Fibroblast of skin of right biceps (primary cell): ENCODE results near the gene PXMP4.
A peak's percentile ranks its signal among the peaks of the same experiment; 100 is the strongest.

Source experiments
- DNase-seq: peaks from one replicate; pipeline ENCODE4 v3.0.0-alpha.2; 2013

Gene PXMP4

GRCh38 chr20:33731693-33732165 lies 11.6 kb upstream of the PXMP4 start, which contains the start of gene ZNF341:
ZNF341 (plus strand) TSS chr20:33731996; CDS start chr20:33732022, 26 bp downstream.
- peak; percentile 89 for DNase-seq

GRCh38 chr20:33730946-33731692 lies 11.0 kb upstream of the PXMP4 start:
- DNase-seq, result no peak

- DNase-seq, result no peak
Measured at GRCh38 chr20:33729101-33729500, 9.0 kb upstream of the PXMP4 start.

GRCh38 chr20:33728463-33728862 lies 8.4 kb upstream of the PXMP4 start:
- DNase-seq, result no peak

GRCh38 chr20:33727806-33728205 lies 7.7 kb upstream of the PXMP4 start:
- no peak for DNase-seq

- DNase-seq, result no peak
Measured at GRCh38 chr20:33727115-33727479, 7.0 kb upstream of the PXMP4 start.

GRCh38 chr20:33725607-33726264 lies 5.6 kb upstream of the PXMP4 start:
- no peak for DNase-seq

- no peak for DNase-seq
Measured at GRCh38 chr20:33724439-33725094, 4.5 kb upstream of the PXMP4 start.

GRCh38 chr20:33721391-33722140 lies 1.5 kb upstream of the PXMP4 start:
- no peak for DNase-seq

- peak; percentile 15 for DNase-seq
Measured at GRCh38 chr20:33719277-33719988, 677 bp downstream of the PXMP4 start.

- no peak for DNase-seq
Measured at GRCh38 chr20:33716498-33716897, 3.6 kb downstream of the PXMP4 start.

- DNase-seq, result no peak
Measured at GRCh38 chr20:33713865-33714367, 6.2 kb downstream of the PXMP4 start.

- no peak for DNase-seq
Measured at GRCh38 chr20:33711446-33711738, 8.7 kb downstream of the PXMP4 start.

- DNase-seq, result no peak
Measured at GRCh38 chr20:33710681-33711445, 9.2 kb downstream of the PXMP4 start.

GRCh38 chr20:33709905-33710541 lies 10.1 kb downstream of the PXMP4 start:
- no peak for DNase-seq

GRCh38 chr20:33709398-33709797 lies 10.7 kb downstream of the PXMP4 start:
- no peak for DNase-seq

- DNase-seq, result no peak
Measured at GRCh38 chr20:33707668-33708067, 12.4 kb downstream of the PXMP4 start.

GRCh38 chr20:33704197-33704924 lies 15.7 kb downstream of the PXMP4 start:
- no peak for DNase-seq

- DNase-seq, result no peak
Measured at GRCh38 chr20:33703498-33704137, 16.5 kb downstream of the PXMP4 start.

GRCh38 chr20:33702861-33703260 lies 17.2 kb downstream of the PXMP4 start:
- DNase-seq, result no peak
